Measurements from ENCODE around the gene MPL.

DNA sequence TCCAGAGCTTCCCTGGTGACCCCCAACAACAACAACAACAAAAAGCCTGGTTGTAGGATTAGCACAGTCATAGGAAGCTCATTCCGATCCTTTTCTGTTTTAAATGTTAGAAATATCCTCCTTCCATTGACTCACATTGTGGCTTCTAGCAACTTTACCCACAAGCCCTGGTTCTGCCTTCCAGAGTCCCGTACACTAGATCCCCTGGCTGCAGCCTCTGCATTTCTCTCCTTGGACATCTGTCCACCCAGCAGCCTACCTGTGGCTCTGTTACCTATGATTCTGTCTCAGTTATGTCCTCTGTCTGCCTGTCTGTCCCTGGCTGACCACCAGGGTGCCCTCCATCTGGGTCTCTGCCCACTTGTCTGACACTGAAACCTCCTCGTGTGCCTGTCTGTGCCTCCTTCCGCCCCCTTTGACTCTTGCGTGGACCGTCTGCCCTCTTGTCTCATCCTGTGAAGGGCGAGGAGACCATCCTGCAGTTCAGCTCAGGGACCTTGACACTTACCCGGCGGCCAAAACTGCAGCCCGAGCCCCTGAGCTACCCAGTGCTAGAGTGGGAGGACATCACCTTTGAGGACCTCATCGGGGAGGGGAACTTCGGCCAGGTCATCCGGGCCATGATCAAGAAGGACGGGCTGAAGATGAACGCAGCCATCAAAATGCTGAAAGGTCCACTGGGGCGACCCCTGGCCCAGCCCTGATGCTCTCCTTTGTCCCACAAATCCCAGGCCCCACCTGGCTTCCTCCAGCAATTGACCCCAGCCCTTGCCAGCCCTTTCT is 20.7 kb upstream of the MPL start:
- TF ChIP-seq, protein P1, sequence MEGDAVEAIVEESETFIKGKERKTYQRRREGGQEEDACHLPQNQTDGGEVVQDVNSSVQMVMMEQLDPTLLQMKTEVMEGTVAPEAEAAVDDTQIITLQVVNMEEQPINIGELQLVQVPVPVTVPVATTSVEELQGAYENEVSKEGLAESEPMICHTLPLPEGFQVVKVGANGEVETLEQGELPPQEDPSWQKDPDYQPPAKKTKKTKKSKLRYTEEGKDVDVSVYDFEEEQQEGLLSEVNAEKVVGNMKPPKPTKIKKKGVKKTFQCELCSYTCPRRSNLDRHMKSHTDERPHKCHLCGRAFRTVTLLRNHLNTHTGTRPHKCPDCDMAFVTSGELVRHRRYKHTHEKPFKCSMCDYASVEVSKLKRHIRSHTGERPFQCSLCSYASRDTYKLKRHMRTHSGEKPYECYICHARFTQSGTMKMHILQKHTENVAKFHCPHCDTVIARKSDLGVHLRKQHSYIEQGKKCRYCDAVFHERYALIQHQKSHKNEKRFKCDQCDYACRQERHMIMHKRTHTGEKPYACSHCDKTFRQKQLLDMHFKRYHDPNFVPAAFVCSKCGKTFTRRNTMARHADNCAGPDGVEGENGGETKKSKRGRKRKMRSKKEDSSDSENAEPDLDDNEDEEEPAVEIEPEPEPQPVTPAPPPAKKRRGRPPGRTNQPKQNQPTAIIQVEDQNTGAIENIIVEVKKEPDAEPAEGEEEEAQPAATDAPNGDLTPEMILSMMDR (IDR thresholded peaks at IDR 0.05), result no peak
- TF ChIP-seq POLR2A (IDR thresholded peaks at IDR 0.05), result no peak

Data from vagina (tissue), 2 donors.